IPS-NIHi7 (cell line): ENCODE measurements around the gene UQCRQ.
"Not testable (repeated sequence)": the region's sequence is repeated elsewhere in the genome, so short reads cannot be mapped to it uniquely, and the experiment has no call there.

ENCODE experiments used
- DNase-seq: peaks from one replicate; pipeline ENCODE4 v3.0.0; 2012; ENCODE audit warnings: mixed read lengths; ENCODE audit errors: extremely low spot score

The UQCRQ gene

DNA sequence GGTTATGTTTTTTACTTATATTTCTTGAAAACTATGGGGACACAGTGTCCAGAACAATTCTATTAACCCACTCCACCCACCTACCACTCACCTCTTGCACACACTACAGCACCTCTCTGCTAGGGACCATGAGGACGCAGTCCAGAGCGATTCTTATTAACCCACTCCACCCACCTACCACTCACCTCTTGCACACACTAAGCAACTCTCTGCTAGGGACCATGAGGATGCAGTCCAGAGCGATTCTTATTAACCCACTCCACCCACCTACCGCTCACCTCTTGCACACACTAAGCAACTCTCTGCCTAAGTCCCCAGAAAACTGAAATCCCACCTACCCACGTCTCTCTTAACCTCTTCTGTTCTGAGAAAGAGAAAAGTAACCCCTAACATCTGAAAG lies 33.8 kb upstream of the UQCRQ start:
- no peak for DNase-seq

DNA sequence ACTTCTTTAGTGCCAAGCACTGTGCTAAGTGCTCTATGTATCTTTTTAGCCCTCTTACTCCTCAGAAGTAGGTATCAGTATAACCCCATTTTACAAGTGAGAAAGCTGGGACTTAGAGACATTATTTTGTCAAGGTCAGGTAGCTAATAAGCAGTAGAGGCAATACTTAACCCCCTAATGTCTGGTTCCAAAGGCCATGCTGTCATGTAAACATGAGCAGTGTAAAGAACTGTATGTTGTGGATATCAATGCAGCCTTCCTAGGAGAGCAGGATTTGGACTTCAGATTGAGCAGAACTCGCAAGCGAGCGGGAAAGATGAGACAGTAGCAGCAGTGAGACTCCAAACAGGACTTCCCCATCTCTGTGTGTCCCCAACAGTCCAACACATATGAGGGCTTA lies 32.4 kb upstream of the UQCRQ start:
- DNase-seq: no peak

DNA sequence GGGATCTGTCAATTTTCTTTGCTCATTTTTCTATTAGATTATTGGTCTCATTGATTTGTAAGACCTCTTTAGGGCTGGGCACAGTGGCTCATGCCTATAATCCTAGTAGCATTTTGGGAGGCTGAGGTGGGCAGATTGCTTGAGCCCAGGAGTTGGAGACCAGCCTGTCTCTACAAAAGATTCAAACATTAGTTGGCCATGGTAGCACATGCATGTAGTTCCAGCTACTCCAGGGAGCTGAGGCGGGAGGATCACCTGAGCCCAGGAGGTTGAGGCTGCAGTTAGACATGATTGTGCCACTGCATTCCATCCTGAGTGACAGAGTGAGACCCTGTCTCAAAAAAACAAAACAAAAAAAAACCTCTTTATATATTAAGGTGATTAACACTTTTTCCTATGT lies 29.6 kb upstream of the UQCRQ start:
- DNase-seq: no peak

DNA sequence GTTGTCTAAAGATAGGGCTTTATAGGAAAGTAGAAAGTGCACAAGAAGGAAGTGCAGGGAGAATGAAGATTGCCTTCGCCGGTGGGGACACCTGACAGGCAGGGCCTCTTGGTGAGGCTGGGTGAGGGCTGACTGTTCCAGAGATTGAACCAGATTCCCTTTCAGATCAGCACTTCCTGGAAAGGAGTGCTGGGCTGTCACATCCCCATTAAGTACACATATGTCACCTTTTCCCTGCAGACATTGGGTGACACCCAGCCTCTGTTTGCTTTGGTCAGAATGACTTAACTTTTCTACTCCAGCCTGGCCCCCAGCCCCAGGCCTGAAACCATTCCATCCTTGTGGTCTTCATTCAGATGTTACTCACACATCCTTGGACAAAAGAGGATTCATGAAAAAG lies 28.6 kb upstream of the UQCRQ start:
- DNase-seq: no peak

DNA sequence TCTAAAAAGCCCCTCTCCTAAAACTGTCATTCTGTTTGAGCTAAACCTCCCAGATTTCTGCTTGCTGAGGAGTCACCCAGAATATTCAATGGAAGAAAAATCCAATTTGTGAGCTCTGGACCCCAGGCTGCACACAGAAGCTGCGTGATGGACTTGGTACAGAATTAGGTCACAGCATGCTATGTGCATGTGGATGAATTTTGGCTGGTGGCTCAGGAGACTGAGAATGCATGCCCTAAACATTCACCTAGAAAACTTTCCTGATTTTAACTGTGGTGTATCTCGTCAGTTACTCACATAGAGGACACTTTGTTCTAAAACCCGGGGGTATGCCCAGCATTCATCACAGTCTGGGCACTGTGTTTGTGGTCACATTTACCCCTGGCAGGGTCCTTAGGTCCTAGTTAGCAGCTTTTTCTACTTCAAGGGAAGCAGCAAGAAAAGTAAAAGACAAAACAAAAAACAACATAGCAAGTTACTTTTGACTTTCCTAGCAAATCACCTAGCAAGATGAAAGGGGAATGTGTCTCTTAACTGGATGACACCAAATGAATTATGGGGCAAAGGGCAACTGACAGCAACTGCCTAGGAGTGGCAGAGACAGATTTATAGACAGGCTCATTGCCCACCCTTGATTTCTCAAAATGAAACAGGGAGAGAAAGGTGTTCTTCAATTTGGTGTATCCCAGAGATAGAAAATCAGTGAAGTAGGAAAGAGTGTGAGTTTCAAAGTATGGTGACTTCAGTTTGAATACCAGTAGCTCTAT lies 27.7 kb upstream of the UQCRQ start:
- no peak for DNase-seq

DNA sequence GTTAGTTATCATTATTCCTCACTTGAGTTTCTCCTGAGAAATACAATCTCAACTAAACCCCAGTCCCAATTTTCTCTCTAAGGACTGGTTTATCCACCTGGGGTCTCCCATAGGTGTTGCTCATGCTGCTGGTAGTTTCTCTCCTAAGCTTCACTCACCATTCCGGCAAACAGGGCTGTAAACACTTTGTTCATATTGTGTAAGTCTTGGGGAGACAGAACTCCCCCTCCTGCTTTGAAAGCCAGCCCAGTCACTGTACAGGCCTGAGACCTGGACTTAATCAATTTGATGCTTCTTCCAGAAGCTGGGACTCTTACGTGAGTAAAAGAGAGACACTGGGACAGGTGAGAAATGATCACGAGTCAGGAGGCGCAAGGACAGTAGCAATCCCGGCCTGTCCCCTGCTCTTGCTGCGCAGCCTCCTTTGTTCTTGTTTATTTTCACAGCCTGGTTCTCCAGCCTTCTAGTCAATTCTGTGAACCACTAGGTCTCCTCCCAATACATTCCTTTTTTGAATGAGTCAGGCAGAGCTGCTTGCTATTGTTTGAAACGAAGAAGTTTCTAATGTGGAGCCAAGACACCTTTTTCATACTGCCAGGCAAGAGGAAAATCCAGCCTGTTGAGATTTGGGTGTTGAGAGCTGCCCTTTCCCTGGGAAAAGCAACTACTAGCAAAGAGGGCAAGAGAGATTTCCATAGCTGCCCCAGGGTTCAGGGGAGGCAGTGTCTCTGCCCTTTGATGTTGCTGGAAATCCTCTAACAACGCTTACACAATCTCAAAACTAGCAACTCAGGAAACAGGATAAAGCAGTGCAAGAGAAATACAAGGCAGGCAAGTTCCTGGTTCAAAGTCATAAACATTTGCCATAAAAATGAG lies 26.8 kb upstream of the UQCRQ start:
- DNase-seq: no peak

DNA sequence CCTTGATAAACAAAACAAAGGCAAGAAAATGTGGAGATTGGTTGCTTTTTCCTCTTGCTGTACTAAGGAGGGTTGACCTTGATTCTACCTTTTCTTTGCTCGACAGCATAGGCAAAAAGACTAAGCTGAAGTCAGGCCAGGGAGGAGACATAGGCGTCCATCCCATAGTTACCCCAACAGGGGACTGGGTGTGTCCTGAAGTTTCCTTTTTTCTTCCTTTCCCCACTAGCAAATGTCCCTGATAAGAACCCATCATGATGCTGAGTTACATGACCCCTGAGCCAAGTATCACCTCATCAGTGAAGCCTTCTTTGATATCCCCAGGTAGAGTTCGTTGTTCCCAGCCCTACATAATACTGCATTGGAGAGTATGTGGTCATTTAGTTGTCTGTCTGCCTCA lies 26.1 kb upstream of the UQCRQ start:
- no peak for DNase-seq

DNA sequence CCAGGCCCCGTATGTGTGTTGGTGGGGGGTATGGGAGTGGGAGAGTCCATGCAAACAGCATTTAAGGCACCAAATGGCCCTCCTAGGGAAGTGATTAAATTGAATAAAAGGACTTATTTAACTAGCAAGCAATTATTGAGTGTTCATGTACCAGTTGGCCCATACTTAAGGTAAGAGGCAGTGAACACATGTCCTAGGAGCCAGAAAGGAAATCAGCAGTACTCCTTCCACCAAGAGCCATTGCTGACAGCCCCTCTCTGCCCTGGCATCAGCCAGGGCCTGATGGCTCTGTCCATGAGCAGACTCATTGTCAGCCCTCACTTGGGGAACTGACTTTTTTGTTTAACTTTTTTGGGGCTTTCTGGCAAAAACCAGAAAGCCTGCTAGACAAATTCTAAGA lies 25.5 kb upstream of the UQCRQ start:
- DNase-seq: no peak

DNA sequence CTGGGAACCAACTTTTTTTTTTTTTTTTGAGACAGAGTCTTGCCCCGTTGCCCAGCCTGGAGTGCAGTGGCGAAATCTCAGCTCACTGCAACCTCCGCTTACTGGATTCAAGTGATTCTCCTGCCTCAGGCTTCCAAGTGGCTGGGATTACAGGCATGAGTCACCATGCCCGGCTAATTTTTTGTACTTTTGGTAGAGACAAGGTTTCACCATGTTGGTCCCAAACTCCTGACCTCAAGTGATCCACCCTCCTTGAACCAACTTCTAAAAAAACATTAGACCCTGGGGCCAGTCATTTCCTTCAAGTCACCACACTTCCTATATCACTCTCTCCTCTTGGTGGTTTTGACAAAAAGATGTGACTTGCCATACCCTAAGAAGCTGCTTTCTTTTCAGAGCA lies 25.1 kb upstream of the UQCRQ start:
- DNase-seq: no peak

DNA sequence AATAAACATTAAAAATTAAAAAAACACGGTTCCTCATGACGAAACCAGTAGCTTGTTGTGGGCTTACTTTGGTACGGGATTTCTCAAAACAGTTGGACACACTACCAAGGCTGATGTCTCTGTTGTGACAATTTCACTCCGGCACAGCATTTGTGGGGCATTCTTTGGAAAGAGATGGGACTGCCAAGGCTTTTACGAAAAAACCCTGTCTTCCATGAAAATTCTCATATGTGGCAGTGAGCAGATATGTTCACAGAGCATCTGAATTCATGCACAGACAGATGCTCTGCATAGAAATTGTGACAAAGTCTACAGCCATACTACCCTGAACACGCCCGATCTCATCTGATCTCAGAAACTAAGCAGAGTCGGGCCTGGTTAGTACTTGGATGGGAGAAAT lies 18.2 kb upstream of the UQCRQ start:
- no peak for DNase-seq

DNA sequence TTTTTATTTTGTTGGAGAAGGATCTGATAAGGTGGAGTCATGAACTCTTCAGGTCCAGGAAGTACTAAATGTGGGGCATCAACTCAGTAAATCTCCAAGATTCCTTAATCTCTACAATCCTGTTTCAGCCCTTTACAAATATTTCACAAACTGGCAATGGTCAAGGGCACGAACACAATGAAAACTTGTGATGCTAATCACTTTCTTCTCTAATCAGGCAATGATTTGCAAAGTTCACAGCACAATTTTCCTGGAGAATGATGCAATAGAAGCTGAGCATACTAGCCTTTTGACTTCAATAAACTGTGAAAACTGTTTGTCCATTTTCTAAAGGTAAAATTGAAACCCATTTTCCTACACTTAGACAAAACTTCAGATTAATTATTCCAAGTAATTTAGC lies 17.1 kb upstream of the UQCRQ start:
- no peak for DNase-seq

DNA sequence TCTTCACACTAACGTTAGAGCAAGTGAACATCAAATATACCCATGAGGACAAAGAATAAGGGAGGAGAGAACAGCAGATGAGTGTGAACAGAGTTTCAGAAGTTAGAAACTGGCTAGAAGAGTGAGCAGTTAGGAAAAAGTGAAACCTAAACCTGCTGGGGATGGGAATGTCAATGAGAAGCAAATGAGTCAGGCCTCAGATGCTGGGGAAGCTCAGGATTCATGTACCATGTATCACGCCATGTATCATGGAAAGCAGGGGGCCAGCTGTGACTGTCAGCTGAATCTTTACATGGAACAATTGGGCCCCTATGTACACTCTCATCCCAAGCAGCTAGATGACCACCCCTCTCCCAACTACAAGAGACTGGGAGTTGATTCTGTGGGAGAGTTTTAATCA lies 16.4 kb upstream of the UQCRQ start:
- no peak for DNase-seq

DNA sequence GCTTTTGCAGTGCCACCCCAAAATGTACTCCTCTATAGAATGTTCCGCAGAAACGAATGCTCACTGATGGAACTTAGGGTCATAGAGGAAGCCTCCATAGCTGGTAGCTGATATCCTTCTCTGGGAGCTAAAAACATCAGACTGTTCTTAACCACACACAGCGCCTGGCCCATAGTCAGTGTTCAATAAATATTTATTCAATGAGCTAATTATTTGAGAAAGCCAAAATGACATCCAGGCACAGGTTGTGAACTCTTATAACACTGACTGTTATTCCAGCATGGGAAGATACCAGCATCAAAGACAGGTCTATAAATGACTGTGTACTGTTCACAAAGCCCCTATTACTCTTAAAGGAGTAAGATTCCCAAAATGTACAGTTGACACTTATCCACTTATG lies 13.1 kb upstream of the UQCRQ start:
- no peak for DNase-seq

DNA sequence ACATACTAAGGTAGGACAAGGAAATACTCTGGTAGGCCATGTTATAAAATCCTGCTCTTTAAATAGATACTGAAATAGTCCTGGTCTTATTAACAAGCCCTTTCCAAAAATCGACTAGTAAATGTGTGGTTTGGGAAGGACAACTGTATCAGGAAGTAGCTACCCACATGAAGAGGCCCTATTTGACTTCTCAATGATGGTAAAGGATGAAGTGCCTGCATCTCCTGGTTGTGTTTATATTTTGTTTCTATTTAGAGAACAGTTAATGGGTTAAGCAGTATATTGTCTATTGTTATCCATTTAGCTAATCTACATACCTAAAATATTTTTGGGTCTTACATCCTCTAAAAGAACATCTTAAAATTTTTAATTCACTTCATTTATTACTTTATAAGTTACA lies 12.7 kb upstream of the UQCRQ start:
- DNase-seq: no peak

DNA sequence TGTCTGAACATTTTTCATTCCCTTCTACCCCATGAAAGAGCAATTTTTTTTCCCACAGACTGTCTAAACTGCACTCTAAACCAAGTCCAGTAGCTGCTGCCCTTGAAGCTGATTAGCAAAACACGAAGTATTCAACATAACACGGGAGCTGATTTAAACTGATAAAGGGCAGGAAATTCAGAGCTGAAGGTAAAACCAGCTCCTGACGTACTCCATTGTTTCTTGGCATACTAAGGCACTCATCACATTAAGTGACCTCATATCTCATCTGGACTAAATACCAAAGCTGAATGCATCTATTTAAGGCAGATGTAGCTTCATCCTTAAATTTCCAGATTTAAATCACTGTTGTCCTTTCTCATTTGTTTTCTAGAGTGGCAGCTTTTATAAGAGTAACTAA lies 12.1 kb upstream of the UQCRQ start:
- DNase-seq: no peak

DNA sequence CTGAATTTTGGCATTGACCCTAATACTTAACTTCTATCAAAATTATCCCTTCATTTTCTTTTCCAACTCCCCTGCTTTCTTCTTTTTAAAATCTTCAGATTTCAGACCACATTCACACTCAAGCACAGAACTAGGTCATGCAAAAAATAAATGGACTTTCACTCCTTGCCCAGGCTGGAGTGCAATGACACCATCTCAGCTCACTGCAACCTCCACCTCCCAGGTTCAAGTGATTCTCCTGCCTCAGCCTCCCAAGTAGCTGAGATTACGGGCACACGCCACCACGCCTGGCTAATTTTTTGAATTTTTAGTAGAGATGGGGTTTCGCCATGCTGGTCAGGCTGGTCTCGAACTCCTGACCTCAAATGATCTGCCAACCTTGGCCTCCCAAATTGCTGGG lies 11.4 kb upstream of the UQCRQ start:
- DNase-seq: not testable (repeated sequence)

DNA sequence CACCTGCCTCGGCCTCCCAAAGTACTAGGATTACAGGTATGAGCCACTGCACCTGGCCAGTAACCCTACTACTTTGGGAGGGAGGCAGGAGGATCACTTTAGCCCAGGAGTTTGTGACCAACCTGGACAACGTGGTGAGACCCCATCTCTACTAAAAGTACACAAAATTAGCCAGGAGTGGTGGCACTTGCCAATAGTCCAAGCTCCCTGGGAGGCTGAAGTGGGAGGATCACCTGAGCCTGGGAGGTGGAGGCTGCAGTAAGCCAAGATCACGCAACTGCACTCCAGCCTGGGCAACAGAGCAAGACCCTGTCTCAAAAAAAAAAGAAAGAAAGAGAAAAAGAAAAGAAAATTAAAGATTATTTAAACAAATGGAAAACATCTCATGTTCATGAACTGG lies 10.4 kb upstream of the UQCRQ start:
- no peak for DNase-seq

DNA sequence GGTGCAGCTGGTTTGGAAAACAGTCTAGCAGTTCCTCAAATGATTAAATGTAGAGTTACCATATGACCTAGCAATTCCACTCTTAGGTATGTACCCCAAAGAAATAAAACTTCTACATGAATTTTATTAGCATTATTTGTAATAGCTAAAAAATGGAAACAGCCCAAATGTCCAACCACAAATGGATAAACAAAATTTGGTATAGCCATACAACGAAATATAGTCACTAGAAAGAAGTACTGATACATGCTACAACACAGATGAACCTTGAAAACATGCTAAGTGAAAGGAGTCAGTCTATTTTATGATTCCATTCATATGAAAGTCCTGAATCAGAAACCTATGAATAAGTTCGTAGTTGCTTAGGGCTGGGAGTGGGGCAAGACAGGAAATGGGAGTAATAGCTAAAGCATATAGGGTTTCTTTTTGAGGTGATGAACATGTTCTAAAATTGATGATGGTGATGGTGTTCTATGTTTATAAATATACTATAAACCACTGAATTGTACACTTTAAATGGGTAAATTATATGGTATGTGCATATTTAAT lies 6.5 kb upstream of the UQCRQ start:
- no peak for DNase-seq

DNA sequence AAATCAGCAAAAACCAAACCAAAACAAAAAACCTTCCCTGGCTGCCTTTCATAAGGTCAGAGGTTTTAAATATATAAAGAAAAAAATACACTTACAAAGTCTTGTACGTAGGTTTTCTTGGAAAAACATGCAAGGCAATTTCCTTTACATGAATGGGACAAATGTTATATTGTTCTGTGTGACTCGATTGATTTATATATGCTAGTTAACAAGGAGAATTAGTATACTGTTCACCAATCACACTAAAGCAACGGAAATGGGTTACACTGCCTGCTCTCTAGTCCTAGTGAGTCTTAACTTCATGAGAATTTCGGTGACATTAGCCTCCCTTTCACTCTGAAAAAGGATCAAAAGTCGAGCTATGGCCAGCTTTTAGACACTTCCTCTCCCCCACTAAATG lies 5.7 kb upstream of the UQCRQ start:
- no peak for DNase-seq

DNA sequence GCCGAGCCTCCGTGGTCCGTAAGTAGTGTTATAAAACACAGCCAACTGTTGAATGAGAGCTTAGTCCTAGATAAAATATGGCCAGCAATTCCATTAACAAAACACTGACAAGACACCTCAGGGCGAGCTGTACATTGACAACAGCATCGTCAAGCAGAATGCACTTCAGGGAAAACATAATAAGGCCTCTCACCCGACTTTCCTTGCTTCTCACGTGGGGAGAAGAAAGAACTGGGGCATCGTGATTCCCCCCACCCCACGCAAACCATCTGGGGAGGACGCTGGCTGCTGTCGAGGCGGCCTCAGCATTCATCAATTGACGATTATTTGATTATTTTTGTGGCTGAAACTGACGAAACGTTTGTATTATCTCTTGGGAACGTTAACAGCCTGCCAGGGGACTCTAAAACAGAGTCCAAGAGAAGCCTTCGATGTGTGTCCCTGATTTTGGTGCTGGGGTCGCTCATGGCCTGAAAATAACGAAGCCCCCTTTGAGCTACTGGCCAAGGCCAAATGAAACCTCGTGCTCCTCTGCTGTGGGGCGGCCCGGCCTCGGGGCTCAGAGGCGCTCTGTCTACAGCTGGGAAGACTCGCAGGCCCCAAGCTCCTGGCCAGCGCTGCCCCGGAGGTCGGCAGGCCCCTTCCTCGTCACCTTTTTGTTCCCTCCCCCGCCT lies 637 bp upstream of the UQCRQ start:
- DNase-seq: no peak

DNA sequence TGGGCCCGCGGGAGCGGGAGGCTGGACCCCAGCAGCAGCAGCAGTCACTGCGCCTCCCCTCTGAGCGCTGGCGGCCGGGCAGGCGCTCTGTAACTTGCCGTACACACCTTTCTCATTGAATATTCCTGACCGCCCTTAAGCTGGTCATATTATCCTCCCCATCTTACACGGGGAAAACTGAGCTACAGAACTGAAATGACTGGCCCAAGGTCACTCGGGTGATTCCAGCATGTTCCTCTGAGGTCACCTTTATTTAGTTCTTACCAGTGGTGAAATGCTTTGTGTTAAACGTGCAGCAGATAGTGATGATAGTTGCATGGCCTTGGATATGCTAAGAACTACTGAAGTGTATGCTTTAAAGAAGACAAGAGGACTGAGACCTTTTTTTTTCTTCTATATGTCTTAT lies 607 bp downstream of the UQCRQ start:
- no peak for DNase-seq

DNA sequence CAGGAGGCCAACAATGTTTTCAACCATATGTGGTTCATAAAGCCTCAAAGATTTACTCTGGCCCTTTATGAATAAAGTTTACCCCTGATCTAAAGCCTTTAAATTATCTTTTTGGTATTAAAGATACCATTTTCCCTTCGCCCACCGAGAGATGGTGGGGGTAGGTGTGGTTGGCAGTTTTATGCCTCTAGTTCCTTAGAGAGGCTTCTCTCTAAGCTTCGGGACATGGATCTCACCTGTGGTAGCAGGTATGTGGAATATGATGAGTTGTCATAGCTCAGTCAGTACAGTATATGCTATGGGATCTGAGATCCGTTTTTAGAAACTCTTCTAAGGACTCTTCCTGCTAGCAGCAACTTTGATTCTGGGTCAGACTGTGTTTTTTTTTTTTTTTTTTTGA lies 2.3 kb downstream of the UQCRQ start:
- DNase-seq: no peak

DNA sequence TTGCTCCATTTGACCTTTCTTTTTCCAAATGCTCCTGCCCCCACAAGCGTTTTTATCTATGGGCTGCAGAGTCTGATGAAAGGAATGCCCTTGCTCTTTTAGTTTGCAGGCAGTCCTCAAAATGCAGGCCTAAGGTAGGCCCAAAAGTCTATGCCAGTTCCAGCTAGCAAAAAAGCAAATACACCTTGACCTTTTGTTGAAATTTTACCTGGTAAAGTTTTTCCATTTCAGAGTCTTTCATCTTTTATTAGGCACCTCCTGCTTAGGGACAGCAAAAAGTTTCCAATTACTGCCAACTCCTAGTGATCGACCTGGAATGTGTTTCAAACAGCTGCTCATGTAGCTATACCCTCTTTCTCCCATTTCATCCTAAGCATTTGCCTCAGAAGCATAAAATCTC lies 4.4 kb downstream of the UQCRQ start:
- DNase-seq: no peak
